GM06990 (cell line): ENCODE measurements around the gene KRT79.

Source experiments
- DNase-seq: peaks from one replicate; pipeline ENCODE4 v3.0.0-alpha.2; 2011; ENCODE audit not compliant: insufficient read length; ENCODE audit errors: extremely low read depth
- H3K27me3 ChIP-seq: replicated peaks from 2 replicates; pipeline ENCODE4 v1.6.0; 2011; ENCODE audit warnings: low read length; ENCODE audit not compliant: control insufficient read depth, insufficient read depth
- H3K36me3 ChIP-seq: 2 replicates; pipeline ENCODE4 v1.5.1; 2011; ENCODE audit warnings: low read length; ENCODE audit not compliant: control insufficient read depth, insufficient read depth
- H3K4me3 ChIP-seq: replicated peaks from 2 replicates; pipeline ENCODE4 v1.5.1; 2011; ENCODE audit warnings: low read depth, mild to moderate bottlenecking, control low read depth, low read length
- TF ChIP-seq, protein P1 (sequence below): IDR thresholded peaks from 2 replicates; pipeline ENCODE4 v1.5.1; 2011; ENCODE audit warnings: low read length, control low read depth, mild to moderate bottlenecking, inconsistent platforms; ENCODE audit not compliant: insufficient read depth, poor library complexity, severe bottlenecking

KRT79 gene

DNA sequence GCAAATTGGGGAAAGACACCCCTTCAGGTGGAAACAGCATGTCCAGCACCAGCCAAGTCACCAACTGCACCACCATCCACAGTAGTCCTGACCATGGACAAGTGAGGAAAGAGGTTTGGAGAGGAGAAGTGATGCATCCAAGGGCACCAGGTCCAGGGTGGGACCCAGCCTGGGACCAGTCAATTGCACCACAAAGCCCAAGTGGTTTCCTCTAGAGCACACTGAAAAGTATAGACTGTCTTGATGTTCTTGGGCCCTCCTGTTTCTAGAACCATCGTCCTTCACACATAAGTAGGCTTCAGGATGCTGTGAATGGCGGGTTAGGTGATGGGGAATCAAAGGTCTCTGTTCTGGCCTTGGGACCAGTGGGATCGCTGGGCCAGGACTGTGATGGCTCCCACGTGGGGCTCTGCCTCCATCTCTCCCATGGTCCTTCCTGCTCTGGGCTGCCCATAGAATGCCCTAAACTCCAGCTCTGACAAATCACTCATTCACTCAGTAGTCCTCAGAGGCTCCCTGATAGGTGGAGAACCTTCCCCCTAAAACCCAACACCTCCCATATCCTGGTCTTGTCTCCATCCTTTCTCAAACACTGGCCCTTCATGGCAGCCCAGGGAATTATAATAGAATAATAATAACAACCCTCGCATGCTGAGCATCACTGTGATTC lies 9.2 kb downstream of the KRT79 start:
- Histone ChIP-seq H3K4me3 (no peak overlapping the region), H3K27me3 (no peaks in the 10 kb centered on the region; the same call in none of the 2 replicates), H3K36me3 (no peaks in the 10 kb centered on the region)
- TF ChIP-seq, protein P1, sequence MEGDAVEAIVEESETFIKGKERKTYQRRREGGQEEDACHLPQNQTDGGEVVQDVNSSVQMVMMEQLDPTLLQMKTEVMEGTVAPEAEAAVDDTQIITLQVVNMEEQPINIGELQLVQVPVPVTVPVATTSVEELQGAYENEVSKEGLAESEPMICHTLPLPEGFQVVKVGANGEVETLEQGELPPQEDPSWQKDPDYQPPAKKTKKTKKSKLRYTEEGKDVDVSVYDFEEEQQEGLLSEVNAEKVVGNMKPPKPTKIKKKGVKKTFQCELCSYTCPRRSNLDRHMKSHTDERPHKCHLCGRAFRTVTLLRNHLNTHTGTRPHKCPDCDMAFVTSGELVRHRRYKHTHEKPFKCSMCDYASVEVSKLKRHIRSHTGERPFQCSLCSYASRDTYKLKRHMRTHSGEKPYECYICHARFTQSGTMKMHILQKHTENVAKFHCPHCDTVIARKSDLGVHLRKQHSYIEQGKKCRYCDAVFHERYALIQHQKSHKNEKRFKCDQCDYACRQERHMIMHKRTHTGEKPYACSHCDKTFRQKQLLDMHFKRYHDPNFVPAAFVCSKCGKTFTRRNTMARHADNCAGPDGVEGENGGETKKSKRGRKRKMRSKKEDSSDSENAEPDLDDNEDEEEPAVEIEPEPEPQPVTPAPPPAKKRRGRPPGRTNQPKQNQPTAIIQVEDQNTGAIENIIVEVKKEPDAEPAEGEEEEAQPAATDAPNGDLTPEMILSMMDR, result no peak
- no peak for DNase-seq

DNA sequence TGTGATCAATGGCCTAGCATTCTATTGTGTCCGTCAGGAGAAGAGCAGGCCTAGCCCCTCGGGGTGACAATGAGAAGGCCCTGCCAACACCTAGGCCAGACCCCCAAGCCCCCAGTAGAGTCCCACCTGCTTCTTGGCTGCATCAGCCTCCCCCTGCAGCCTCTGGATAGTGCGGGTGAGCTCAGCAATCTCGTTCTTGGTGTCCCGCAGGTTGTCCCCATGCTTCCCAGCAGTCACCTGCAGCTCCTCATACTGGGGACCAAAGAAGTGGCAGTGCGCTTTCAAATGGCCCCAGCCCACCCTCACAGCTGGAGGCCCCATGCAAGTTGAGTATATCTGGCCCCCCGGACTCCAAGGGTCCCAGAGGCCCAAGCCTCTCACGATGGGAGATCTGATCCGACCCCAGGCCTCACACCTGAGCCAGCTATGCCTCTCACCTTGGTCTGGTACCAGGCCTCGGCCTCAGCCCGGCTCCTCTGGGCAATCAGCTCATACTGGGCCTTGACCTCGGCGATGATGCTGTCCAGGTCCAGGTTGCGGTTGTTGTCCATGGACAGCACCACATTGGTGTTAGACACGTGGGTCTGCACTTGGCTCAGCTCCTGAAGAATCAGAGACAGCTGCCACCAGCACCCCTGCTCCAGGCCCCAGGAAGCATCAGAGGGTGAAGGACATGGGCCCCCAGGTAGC lies 10.2 kb downstream of the KRT79 start:
- TF ChIP-seq, protein P1, result no peak

DNA sequence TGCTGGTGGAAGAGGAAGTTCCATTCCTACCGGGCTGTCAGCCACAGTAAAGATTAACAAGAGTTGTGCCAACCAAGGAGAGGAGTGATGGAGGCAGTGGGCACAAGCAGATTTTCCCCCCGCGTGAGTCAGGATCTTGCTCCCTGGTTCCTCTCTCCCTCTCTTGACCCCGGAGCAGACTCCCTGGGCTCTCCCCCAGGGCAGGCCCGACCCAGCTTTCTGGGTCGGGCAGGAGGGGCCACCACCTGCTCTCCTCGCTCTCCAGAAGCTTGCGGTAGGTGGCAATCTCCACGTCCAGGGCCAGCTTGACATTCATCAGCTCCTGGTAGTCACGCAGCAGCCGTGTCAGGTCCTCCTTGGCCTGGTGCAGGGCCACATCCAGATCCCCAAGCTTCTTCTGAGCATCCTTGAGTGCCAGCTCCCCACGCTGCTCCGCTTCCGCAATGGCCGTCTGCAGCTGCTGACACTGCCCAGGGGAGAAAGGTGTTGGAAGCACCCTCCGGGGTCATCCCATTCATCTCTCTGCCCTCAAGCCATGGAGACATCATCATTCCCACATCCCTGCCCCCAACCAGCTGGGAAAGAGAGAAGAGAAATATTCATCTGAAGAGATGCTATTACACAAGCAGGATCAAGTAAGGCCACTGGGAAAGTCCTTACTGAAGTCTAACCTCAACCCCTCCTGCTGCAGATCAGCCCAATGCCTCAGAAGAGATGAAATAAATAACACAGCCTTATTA lies 11.2 kb downstream of the KRT79 start:
- no peak for DNase-seq
- Histone ChIP-seq H3K36me3 (no peaks in the 10 kb centered on the region), H3K4me3 (no peak overlapping the region), H3K27me3 (no peaks in the 10 kb centered on the region; the same call in none of the 2 replicates)
- TF ChIP-seq, protein P1, result no peak

More for the DNA sequence above, 10.2 kb downstream of the KRT79 start:
- no peak for DNase-seq
- no peaks in the 10 kb centered on the region for H3K36me3 ChIP-seq
- no peaks in the 10 kb centered on the region; the same call in none of the 2 replicates for H3K27me3 ChIP-seq
- no peak overlapping the region for H3K4me3 ChIP-seq

DNA sequence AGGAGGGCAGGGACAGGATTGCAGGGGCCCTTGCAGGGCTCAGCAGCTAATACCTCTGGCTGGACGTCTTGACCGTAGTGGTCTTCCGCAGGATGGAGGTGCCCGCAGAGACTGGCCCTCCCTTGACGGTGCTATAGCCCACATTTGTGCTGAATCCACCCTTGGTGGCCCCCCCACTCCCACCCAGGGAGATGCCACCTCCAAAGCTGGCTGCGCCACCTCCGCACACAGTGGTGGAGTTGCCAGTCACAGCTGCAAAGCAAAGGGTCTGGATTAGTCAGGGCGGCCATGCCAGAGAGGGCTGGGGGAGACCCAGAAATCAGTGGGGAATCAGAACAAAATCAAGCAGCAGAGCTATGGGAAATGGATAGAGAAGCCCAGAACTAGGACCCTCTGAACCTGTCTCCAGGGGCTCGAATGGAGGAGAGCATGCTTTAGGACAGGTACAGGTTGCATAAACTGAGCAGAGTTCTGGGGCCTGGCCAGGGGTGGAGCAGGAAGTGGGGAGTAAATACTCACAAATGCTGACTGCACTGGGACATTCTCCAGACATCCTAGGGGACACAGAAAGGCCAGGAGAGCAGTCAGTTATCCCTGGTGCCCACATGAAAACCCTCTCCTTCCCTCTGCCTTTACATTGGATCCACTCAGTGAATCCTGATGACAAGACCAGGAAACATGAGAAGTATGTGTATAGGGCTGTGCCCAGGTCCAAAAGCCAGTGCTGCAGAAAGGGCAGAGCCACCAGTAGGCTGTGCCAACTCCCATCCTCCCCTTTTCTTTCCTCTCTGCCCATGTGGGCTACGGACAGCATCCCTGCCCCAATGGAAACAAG lies 12.1 kb downstream of the KRT79 start:
- H3K4me3 ChIP-seq, result no peak overlapping the region
- no peak for DNase-seq
- TF ChIP-seq, protein P1, result no peak
- no peaks in the 10 kb centered on the region for H3K36me3 ChIP-seq
- H3K27me3 ChIP-seq, result no peaks in the 10 kb centered on the region; the same call in none of the 2 replicates

DNA sequence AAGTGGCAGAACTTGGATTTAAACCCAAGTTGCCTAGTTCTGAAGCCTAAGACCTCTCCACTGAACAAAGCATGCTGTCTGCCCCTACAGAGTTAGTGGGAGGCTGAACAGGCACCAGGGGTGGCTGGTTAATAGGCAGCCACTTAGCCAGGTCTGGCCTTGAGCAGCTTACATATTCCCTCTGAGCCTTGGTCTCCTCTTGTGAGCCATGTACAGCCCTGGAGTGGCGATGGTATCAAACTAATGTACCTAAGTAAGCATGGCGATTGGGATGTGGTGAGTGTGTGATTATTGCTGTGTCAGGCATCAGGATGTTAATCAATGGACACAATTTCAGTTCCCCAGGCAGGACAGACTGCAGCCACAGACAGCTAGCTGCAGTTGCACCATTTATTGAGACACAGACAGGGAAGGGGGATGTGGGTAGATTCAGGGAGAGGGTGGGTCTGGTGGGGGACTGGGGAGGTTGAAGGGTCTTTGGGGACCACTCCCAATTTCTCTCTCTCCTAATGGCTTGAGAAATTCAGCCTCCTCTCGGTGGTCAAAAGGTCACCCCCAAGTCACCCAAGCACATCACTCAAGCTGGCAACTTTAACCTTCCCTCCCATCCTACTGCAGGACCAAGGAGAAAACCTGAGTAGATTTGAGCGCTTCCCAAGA lies 12.9 kb downstream of the KRT79 start:
- H3K27me3 ChIP-seq, result no peaks in the 10 kb centered on the region; the same call in none of the 2 replicates
- H3K36me3 ChIP-seq, result no peaks in the 10 kb centered on the region
- TF ChIP-seq, protein P1, result no peak
- no peak overlapping the region for H3K4me3 ChIP-seq
- no peak for DNase-seq
